SH-SY5Y (cell line): Measurements from ENCODE around the gene PDGFRB.

Source experiments
- GATA2 ChIP-seq: IDR thresholded peaks from 2 replicates; pipeline ENCODE4 v1.6.1; 2011; ENCODE audit warnings: mild to moderate bottlenecking, low read depth, low read length
- GATA3 ChIP-seq: IDR thresholded peaks from 2 replicates; pipeline ENCODE4 v1.6.1; 2011; ENCODE audit warnings: low read depth, mild to moderate bottlenecking, low read length, moderate library complexity

DNA sequence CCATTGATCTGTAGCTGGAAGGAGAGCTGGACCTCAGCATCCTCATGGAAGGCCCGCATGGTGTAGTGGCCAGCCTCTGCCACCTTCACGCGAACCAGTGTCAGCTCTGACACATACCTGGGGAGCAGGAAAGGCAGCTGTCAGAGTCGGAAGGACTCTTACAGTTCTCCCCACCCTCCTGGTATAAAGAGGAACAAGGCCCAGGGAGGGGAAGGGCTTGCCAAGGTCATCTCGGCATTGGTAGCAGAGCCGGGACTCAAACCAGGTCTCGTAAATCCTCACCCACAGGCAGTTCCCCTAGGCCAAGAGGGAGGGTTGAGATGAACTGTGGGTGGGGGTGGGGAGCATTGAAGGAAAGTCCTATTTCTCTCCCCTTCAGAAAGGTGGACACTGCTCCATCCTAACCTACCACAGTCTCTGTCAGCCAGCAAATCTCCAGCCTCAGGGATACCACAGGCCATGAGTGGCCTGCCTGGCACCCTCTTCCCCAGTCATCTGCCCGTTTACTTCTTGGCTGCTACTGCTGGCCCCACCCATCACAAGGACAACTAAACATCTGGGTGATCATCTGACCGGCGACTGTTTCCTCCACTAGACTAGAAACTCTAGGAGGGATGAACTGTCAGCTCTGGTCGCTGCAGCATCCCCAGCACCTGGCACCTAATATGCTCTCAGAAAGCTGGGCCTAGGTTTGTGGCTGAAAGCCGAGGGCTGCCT, 23.5 kb downstream of the PDGFRB start:
- no peak for TF ChIP-seq GATA2
- TF ChIP-seq GATA3, result no peak
